Amniotic epithelial cell (primary cell): ENCODE measurements around the gene TJP1.
A peak's percentile ranks its signal among the peaks of the same experiment; 100 is the strongest.
"Not testable (repeated sequence)": the region's sequence is repeated elsewhere in the genome, so short reads cannot be mapped to it uniquely, and the experiment has no call there.

Experiments
- DNase-seq: peaks from one replicate; pipeline ENCODE4 v3.0.0-alpha.2; 2010; ENCODE audit warnings: low read depth

TJP1 gene

DNA sequence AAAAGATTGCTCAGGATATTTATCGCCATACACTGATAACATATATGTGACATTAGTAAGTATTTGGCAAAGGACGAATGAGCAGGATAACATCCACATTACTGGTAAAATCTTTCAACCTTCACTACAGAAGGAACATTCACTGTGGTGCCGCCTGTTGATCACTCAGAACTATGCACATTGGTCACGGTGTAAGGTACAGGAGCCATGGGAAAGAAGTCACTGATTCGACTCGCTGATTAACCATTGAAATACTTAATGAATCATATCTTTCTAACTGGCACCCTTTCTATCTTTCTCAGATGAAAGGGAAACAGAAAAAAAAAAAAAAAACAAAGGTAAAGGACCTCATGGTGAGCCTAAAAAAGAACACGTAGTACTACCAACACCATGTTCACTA, 68.8 kb downstream of the TJP1 start:
- DNase-seq = no peak

DNA sequence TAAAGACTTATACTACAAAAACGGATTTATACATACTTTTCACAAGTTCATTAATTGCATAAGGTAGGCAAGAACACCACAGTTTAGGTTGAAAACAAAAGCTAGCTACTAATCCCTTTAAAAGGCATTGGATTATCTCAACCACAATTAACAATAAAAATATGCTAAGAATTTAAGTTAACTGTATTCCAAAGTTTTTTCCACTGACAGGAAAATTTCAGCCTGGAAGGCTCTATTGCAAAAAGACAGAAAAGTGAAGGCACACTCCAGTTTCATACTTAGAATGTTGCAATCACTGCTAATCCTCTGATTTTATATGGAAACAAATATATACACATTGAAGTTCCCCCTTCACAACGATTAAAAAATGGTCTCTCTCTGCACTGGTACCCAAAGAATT, 71.5 kb downstream of the TJP1 start:
- DNase-seq = peak; percentile 62

DNA sequence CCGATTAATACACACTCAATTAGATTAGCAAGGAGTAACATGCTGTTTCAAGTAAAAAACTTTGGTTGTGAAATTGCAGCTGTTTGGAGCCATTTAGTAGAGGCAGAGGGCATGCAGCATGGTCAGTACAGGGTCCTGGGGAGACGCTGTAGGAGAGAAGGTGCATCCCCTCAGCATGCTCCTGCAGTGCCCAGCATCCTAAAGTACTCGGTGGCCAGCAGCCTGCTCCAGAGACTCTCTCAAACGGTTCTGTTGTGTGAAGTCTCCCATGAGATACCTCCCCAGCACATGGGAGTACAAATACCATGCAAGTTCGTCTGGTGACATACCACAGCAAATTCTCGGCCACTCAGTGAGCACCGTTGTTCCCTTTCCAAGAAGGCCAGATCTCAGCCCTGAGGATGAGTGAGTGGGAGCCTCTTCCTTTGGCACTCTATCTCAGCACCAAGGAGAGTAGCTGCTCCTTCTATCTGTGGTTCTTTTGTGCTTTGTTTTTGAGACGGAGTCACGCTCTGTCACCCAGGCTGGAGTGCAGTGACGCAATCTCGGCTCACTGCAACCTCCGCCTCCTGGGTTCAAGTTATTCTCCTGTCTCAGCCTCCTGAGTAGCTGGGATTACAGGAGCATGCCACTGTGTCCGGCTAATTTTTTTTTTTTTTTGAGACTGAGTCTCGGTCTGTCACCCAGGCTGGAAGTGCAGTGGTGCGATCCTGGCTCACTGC, 72.7 kb downstream of the TJP1 start:
- DNase-seq = no peak

DNA sequence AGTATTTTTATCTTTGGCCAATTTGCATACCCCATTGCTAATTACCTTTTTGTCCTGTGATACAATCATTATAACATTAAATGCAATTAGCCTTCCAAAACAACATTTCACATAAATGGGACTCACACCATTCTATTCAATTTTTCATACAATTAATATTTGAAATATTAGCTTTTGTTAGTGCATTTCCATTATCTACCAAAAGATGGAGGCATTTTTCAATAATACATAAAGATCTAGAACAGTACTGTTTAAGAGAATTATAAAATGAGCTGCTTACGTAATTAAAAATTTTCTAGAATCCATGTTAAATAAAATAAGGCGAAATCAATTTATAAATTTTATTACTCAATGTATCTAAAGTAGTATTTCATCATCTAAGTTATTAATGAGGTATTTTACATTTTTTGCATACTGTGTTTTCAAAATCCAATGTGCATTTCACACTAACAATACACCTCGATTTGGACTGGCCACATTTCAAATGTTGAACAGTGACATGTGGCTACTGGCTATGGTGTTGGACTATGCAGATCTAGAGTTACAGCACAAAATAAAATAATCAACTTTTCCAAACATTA, 74.3 kb downstream of the TJP1 start:
- no peak for DNase-seq

DNA sequence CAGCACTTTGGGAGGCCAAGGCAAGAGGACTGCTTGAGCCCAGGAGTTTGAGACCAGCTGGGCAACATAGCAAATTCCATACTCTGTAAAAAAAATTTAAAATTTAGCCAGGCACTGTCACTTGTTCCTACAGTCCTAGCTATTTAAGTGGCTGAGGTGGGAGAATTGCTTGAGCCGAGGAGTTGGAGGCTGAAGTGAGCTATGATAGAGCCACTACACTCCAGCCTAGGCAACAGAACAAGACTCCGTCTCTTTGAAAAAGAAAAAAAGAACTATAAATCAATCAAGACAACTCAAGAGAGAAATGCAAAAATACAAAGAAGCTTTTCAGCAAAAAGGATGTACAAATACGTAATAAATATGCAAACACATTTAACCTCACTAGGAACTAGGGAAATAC, 78.8 kb downstream of the TJP1 start:
- DNase-seq = no peak

DNA sequence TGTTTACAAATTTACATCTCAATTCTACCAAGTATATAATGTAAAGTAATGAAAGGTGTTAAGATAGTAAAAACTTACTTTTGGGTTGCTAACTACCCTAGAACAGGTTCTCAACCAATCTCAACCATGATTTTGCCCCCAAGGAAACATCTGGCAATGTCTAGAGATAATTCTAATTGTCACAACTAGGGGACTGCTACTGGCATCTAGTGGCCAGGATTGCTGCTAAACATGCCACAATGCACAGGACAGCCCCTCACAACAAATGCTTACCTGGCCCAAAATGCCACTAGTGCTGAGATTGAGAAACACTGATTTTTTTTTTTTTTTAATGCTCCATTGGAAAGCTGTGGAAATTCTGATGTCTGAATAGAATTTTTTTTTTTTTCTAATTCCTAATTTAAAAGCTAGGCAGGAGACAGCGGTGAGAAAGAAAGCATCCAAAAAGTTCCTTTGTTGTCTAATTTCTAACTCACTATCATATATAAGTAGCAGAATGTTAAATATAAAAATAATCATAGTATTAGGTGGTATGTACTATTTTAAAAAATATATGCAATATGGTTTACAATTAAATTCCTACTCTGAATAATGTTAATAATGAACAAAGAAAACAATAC, 81.5 kb downstream of the TJP1 start:
- no peak for DNase-seq

DNA sequence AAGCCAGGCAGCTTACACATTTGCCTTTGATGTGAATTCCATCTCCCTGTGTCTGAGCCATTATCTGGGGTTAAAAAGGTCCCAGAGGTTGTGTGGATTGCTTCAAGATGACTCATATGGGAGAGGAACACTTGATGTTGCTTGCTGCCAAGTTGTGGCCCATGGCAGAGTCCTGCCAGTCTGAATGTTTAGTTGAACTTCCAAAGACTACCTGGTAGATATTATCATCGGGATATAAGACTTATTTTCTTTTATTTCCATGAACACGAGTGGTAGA, 85.6 kb downstream of the TJP1 start:
- peak; percentile 89 for DNase-seq

DNA sequence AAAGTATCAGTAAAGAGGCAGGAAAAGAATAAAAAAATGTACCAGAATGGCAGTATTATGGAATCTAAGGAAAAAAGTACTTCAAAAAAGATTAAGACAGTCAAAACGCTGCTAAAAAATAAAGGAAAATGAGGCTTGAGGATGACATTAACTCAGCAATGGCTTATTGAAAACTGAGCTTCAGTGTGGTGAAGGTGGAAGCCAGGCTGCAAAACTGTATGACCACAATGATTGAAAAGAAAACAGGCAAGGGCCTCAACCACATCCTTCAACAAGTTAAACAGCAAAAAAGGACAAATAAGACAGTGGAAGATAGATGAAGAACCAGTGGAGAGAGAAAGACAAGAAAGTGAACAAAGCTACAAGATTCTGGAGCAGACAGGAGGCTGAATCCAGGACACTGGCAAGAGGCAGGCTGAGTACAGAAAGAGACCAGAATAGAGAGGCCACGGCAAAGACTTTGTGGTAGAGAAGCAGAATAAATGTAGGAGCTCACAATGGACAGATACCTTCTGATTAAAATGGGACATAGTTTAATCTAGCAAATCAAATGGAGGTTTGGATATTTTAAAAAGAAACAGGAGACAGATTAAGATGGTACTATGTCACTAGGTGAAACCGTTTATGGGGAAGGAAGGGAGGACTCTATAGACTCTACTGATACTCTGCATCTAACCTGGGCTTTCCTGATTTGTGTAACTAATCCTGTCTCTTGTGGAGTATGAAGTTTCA, 86.1 kb downstream of the TJP1 start:
- DNase-seq = peak; percentile 18

DNA sequence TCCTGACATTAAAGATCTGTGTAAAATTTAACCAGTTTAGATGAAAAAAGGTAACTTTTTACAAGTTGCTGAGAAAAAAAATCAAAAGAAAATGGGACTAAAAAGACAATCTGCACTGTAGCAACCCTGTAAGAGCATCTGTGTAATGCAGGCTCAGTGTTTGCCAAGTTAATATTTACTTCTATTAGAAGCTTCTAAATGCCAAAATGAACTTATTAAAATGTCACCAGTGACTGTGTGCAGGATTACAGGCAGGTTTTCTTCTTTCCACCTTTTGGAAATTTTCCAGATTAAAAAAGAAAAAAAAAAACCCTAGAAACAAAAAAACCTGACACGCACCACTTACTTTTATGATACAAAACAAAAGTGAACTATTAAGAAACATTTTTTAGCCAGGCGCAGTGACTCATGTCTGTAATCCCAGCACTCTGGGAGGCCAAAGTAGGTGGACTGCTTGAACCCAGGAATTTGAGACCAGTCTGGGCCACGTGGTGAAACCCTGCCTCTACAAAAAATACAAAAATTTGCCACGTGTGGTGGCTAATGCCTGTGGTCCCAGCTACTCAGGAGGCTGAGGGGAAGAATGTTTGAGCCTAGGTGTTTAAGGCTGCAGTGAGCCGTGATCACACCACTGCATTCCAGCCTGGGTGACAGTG, 87.2 kb downstream of the TJP1 start:
- DNase-seq = peak; percentile 81

DNA sequence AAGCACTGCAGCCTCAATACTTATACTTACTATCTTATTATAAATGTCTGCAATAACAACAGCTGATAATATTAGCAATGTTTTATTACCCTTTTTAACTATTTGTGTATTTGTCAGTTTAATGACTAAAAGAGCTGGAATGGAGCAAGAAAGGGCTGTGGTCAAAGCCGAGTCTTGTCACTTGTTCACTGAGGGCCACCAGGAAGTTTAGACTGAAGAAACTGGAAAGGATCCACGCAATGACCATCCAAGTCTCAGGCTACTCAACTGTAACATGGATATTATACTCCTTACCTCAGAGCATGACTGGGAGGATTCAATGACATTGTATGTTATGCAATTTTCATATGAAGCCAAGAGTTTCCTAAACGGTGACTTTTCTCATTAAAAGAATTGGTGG, 90.4 kb downstream of the TJP1 start:
- no peak for DNase-seq

DNA sequence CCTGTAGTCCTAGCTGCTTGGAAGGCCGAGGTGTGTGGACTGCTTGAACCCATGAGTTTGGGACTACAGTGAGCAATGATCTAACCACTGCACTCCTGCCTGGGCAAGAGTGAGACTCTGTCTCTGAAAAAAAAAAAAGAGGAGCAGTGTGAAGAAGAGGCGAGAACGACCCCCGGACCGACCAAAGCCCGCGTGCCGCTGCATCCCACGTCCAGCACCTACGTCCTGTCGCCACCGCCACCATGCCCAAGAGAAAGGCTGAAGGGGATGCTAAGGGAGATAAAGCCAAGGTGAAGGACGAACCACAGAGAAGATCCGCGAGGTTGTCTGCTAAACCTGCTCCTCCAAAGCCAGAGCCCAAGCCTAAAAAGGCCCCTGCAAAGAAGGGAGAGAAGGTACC, 91.8 kb downstream of the TJP1 start:
- not testable (repeated sequence) for DNase-seq

DNA sequence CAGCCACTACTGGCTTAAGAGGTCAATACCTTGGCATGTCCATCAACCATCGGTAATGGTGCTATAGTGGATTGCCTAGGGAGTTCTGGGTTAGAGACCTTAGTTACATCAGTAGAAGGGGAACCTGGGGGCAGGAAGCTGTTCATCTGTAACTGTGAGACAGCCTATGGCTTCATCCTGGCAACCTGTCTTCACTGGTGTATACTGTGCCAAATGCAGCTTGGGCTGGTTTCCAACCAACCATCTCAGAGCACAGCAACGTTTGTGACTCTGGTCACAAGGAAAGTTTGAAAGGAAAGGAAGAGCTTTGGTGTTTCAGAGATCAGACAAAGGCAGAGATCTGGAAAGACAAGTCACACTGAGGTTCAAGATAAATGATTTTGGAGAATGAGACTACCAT, 93.8 kb downstream of the TJP1 start:
- DNase-seq = no peak

DNA sequence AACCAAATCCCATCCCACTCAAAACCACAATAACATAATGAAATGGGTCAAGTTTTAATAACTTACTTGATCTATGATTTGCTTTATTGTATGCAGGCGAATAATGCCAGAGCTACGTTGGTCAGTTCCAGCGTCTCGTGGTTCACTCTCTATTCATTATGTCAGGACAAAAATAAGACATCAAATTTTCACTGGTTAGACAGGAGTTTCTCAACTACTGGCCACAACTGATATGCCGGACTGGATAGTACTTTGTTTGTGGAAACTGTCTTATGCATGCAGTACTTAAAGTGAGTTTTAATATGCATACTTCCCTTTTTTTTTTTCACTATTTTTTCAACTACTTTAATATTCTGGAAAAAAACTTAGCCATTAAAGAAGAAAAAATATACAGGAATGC, 94.4 kb downstream of the TJP1 start:
- DNase-seq = peak; percentile 74

DNA sequence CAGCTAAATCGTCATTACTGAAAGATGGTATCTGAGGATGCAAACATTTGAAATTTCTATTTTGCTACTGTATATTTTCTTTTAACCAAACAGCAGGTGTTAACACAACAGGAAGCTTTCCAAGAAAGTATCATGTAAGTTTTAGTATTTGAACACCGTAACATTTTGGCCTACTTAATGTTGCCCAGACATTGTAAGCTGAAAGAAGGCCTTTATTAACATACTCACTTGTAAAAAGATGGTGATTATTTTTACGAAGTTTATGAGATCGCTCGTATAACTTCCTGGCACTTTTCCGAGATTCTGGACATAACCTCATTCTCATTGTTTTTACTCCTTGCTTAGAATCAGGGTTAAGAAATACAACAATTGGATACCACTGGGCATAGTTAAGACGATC, 95.7 kb downstream of the TJP1 start:
- DNase-seq = no peak

DNA sequence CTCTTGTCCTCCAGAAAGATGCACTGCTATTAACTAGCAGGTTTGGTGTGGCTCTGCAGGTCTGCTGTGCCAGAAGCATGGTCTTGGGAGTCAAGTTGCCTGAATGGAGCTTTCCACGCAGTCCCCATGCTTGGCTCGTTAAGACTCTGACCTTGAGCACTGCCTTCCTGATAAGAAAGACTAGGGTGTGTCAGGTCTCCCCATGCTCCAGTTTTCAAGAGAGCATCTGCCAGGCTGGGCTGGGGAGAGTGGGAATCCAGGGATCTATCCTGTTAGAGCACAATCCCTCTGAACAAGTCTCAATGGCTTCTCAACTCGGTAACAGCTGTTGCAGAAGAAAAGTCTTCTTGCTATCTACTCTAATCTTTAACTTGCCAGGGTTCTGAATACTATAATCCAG, 98.2 kb downstream of the TJP1 start:
- no peak for DNase-seq

DNA sequence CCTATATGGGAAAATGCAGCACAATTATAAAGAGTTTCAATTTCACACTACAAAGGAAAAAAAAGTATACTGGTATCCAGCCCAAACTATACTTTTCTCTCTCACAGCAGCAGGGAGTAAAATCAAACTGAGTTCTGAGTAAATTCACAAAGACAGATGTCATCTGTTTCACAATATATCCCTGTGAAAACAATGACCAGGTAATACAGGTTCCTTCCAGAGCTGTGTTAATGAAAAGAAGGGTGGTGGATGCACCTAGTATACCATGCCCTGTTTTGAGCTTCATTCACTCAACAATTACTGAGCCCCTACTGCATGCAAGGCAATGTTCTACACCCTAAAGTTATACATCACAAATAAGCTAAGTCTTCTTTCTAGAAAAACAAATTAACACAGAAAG, 108.5 kb downstream of the TJP1 start:
- DNase-seq = no peak

DNA sequence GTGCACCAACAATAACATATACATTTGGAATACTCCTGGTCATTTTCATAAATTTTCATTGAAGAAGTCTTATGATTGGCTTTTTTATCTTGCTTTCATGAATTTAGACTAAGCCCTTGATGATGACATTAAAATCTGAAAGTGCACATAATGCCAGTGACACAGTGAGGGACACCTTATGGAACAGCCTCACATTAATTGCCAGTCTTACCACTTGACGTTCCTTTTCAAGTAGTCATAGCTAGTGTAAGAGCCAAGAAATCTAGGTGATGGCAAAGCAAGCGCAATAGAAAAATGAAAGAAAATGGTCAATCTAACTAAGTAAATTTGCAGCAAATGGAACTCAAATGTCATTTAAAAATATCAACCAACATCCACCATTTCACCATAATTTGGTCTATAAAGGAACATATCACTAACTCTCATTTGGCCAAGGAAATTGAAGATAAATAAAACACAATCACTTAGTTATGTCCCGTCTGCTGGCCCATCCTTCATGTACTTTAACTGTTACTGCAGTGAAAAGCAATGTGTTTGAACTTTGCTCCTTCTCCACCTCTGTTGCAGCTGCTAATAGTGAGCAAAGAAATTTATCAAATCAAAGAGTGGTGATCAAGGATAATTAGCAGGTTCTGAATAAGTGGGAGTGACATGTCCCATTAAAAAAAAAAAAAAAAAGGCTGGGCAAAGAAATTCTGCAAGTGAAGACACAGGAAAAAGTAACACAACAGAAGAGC, 110.0 kb downstream of the TJP1 start:
- DNase-seq = no peak

DNA sequence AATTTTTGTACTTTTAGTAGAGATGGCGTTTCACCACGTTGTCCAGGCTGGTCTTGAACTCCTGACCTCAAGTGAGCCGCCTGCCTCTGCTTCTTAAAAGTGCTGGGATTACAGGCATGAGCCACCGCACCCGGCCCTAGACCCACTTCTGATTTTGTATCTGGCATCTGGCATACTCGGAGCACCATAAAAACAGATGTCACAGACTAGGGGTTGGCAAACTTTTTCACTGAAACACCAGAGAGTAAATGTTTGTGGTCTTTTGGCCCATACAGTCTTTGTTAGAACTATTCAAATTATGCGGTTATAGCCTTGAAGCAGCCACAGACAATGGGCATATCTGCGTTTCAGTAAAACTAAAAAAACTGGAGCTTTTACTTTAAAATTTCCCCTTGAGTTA, 110.7 kb downstream of the TJP1 start:
- DNase-seq = no peak

DNA sequence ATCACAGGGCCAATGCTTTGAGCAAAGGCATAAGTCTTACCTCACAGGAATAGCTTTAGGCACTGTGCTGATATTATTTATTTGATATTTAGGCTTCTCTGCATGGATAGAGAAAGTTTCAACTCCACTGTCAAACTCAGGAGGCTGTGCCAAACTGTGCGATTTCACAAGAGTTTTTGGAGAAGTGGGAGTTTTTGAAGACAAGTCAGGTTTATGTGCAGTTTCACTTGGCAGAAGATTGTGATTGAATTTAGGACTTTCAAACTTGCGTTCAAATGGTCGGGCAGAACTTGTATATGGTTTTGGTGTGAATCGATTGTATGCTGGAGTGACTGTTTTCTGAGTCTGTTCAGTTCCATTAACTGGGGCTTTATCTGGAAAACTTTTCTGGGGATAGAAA, 113.7 kb downstream of the TJP1 start:
- no peak for DNase-seq

DNA sequence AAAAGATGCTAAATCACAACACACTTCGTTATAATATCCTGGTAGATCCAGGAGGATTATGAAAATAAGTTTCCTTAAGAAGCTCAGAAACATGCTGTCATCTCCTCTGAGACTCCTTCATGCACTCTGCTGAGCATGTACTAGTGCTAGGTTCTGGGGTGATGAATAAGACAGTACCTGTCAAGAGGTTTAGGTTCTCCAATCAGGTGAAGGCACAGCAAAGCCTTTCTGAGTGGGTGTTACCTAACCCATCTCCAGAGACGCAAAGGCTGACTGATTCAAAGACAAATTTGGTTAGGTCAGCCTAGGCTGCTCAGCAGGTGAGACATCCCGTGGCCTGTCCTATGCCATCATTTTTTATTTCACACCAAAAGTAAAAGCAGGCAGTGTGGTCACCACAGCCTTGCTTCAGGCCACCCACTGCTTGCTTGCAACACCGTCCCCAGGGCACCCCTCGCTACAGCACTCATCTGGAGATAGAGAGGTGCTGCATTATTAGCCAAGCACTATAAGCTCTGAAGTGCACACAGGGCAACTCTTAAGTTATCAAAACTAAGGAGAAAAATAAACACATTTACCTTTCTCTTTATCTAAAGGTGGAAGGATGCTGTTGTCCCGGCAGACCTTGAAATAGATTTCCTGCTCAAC, 117.2 kb downstream of the TJP1 start:
- DNase-seq = no peak

DNA sequence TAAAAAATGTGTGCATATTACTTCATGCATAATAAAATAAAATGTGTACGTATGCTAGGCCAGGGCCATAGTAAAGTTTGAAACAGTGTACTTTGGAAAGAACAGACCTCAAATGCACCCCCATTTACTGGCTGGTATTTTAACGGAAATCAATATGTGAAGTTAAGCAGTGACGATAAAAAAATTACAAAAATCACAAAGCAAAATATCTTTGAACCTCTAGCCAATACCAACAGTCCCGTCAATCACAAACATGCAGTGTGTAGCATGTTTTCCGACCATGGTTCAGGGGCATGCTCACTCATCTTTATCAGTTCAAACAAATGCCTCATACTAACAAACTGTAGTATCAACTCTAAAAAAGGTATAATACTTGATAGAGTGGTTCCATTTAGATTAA, 121.1 kb downstream of the TJP1 start:
- no peak for DNase-seq

DNA sequence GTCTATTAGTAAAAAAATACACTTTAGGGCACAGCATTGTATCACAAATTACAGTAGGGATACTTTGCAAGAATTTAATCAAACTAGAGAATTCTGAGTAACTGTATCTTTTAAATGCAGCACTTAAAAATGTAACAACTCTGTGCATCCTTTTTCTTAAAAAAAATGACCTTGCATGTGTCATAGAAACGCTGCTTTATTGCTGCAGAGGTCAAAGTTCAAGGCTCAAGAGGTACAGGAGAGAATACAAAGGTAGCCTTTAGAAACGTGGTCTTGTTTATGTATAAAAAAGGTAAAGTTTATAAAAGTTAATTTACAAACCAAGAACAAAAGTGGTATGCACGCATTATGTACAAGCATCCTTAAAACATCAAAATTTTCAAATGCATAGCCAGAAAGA, 122.0 kb downstream of the TJP1 start:
- no peak for DNase-seq
